C1 segment of cervical spinal cord (tissue), 14 donors: ENCODE data around the gene TAS2R38.
"Not testable (repeated sequence)": the region's sequence is repeated elsewhere in the genome, so short reads cannot be mapped to it uniquely, and the experiment has no call there.

Source experiments
- DNase-seq, 14 donors: peaks; one replicate each; lab custom pipeline; 2025; lab: John Stamatoyannopoulos, UW

TAS2R38 gene

GRCh38 chr7:141973673-141974072 lies at the start of gene TAS2R38:
Gene TAS2R38, minus strand, starts transcription at chr7:141973773. Its CDS starts 84 bp downstream, at chr7:141973689.
- DNase-seq = no peak

DNA sequence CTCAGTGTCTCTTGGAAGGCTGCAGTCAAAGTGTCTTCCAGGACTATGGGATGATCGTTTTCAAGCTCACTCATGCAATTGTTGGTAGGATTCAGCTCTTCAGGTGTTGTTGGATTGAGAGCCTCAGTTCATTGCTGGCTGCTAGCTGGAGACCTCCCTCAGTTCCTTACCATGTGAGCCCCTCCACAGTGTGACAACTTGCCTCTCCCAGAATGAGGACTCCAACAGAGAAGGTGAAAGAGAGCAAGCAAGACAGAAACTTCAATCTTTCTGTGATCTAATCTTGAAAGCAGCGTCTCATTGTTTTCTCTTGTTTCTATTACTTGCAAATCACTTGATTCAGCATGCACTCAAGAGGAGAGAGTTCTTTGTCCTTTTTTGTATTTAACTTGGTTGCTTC lies 44.6 kb upstream of the TAS2R38 start:
- no peak for DNase-seq

DNA sequence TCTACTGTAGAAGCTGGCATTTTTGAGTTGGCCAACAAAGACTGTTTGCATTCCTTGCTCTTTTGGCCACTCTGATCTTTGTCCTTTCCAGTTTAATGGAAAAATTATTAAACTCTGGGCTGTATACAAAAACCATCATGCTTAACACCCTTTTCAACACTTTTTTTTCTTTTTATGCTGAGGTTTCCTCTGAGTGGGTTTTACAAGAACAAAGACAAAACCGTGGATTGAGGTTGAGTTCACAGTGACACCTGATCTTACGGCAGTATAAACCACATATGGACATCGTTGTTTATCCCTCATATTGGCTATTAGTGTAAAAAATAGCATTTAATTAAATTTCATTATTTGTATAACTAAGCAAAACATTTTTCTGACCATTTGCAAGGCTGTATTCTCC lies 43.9 kb upstream of the TAS2R38 start:
- no peak for DNase-seq

GRCh38 chr7:142012825-142013511 lies 39.4 kb upstream of the TAS2R38 start:
- DNase-seq = no peak

DNA sequence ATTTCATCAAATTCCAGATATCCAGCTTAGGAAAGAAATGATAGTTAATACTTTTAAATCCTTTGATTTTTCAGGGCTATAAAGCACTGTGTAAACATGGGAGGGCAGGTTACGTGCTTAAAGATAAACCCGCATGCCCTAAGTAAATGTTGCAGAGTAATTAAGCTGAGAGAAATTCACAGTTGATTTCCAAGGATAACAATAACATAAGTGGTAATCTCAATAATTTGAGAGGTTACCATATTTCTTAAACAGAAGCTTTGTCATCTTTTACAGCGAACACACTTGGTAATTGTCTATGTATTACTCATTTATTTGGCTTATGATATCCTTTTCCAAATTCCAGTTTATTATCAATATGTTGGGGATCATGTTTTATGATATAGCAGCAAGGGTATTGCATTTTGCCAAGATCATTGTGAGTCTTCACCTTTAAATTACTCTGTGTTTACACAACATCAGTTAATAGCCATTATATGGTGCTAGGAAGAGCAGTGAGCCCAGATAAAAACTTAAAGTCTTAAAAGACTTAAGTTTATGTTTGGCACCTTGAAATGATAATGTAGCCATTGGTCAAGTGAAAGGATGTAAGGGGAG lies 37.5 kb upstream of the TAS2R38 start:
- no peak for DNase-seq

GRCh38 chr7:142009187-142009586 lies 35.6 kb upstream of the TAS2R38 start:
- no peak for DNase-seq

DNA sequence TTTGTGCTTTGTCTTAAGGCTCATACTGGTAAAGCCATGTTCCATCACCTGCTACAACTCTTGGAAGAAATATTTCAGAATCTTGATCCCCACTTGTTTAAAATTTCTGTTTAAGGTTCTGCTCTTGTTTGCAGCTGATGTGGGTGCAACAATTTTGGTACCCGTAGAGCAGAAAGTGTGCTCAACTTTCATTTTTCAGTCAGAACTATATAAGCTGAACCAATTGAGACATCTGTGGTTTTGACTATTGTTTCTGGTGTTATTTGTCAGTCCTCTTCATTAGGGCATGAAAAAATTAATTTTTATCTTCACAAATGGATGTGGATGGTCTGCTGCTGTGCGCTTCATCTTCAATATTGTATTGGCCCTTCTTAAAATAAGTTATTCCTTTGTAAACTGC lies 33.0 kb upstream of the TAS2R38 start:
- no peak for DNase-seq

DNA sequence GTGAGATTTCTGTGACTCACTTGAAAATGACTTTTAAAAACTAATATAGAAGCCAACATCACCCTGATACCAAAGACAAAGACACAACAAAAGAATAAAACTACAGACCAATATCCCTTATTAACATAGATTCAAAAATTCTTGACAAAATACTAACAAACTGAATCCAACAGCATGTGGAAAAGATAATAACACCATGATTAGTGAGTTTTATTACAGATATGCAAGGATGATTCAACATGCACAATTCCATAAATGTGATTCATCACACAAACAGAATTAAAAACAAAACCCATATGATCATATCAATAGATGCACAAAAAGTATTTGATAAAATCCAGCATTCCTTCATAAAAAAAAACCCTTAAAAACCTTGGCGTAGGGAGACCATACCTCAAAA lies 28.6 kb upstream of the TAS2R38 start:
- DNase-seq = no peak

DNA sequence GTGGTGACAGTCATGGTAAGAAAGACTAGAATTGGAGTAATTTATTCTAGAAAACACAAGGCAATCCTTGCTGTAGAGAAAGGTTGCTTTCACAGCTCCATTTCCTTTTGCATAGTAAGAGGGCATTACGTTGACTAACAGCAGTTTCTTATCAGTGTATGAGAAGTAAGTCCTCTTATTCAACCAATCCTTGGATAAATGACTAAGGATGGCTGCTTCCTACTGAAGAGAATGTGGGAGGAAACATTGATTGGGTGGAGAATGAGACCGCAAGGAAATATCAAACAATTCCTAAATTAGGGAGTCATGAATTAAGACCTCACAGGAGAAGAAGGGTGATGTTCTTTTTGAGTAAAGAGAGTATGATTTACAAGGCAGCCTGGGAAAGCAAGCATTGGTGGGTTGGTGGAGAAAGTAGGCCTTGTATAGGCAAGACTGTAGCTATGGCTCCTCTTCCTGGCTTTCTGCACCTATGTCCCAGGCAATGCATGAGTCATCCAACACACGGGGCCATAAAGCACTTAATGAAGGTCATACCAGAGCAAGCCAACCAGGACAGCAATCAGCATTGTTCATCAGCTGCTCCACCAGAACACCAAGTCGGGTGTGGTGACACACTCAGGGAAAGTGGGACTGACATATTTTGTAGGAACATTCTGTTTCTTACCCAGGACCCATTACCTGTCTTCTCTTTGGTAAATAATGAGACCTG lies 27.7 kb upstream of the TAS2R38 start:
- DNase-seq = no peak

DNA sequence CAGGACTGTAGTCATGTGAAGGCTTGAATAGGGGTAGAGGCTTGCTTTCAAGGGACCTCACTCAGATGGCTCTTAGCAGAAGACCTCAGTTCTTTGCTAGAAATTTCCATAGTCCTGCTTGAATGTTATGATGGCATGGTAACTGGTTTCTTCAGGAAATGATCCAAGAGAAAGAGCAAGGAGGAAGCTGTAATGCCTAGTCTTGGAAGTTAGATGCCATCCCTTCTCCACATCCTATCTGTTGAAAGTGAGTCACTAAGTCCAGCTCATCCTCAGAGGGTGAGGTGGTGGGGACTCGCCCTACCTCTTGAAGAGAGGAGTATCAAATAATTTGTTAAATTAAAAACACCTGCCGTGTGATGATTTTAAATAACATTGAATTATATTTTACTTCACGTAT lies 26.7 kb upstream of the TAS2R38 start:
- DNase-seq = no peak

- no peak for DNase-seq
These were observed 25.6 kb upstream of the TAS2R38 start for GRCh38 chr7:141999058-141999623.

- no peak for DNase-seq
These were observed 19.8 kb upstream of the TAS2R38 start for GRCh38 chr7:141993354-141993753.

DNA sequence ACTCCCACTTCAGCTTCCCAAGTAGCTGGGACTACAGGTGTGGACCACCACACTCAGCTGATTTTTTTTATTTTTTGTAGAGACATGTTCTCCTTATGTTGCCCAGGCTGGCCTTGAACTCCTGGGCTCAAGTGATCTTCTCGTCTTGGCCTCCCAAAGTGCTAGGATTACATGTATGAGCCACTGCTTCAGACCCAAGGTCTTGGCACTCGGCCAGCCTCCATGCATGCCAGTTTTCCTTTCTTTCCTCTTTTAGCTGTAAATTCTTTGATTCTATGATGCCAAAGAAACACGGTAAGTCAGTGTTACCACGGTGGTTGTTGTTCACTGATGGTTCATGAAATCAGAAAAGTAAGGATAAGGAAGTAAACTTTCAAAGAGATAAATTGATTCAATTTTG lies 19.1 kb upstream of the TAS2R38 start:
- DNase-seq = no peak

GRCh38 chr7:141992156-141992555 lies 18.6 kb upstream of the TAS2R38 start:
- DNase-seq = no peak

DNA sequence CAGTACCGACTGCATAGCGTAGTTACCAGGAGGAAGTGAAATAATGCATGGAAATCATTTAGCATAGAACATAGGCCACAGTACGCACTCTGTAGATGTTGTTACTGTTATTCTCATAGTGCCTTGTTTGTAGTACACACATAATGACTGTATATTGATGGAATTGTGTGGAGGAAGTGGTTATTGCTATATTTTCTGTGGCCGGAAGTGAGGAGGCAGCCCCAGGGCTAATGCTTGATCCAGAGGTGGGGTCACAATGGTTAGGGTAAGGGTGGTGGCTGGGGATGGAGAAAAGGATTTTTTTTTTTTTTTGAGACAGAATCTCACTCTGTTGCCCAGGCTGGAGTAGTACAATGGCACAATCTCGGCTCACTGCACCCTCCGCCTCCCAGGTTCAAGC lies 17.6 kb upstream of the TAS2R38 start:
- no peak for DNase-seq

- DNase-seq = no peak
These were observed 16.6 kb upstream of the TAS2R38 start for GRCh38 chr7:141990011-141990725.

DNA sequence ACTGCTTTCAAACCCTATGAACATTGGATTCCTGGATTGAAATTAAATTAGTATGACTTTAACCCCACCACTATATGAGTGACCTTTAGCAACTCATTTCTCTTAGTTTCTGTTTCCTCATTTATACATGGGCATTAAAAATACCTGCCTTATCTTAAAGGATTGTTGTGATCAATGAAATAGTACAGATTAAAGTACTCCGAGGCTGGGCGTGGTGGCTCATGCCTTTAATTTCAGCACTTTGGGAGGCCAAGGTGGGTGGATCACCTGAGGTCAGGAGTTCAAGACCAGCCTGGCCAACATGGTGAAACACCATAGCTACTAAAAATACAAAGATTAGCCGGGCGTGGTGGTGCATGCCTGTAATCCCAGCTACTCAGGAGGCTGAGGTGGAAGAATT lies 14.2 kb upstream of the TAS2R38 start:
- not testable (repeated sequence) for DNase-seq

DNA sequence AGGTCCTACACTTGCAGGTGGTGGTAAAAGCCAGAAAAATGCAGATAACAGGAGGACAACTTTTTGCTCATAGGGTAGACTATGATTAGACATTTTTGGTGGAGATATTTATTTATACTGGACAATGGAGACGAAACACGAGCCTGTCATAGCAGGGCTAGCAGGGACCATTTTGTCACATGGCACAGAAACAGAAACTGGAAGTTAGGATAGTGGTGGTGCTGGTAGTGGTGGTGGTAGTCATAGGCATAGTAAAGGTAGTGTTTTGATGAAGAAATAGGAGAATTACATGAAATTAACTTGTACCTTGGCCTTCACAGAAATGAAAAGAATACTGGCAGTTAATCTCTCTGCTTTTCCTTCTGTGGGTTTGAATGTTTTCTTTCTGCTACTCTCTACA lies 13.3 kb upstream of the TAS2R38 start:
- DNase-seq = no peak

GRCh38 chr7:141985926-141986325 lies 12.4 kb upstream of the TAS2R38 start:
- not testable (repeated sequence) for DNase-seq

- DNase-seq = no peak
These were observed 6.0 kb upstream of the TAS2R38 start for GRCh38 chr7:141979568-141979967.

- DNase-seq = no peak
These were observed 4.8 kb upstream of the TAS2R38 start for GRCh38 chr7:141978351-141978750.
